NCI-H446 (cell line): Measurements from ENCODE around the gene MYLK.
"Not testable (repeated sequence)": the region's sequence is repeated elsewhere in the genome, so short reads cannot be mapped to it uniquely, and the experiment has no call there.

Experiments
- DNase-seq, 2 experiments: peaks; one replicate each; lab custom pipeline; 2025; lab: John Stamatoyannopoulos, UW

Gene MYLK

DNA sequence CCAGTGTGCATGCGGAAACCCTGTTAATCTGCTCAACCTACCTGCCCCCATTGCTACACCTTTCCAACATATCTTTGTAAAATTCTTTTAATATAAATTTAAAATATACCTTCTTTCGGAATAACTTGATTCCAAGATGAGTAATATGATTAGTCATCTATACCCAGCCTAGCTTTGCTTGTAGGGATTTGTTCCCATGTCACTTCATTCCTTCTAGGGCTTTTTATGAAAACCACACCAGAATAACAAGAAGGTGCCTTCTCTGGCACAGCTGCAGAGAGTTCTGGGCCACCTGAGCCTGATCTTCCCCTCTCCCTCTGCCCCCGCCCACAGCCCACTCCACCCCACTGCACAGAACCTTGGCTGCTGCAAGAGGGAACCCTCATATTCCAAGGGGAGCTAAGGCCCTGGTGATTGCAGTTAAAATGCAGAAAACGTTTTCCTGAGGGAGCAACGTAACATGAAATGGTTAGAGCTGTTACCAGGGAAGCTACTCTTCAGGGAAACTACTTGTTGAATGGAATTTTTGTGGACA lies 260.7 kb downstream of the MYLK start:
- DNase-seq = no peak

- DNase-seq = no peak
These were observed 261.4 kb downstream of the MYLK start for GRCh38 chr3:123622766-123623165.

DNA sequence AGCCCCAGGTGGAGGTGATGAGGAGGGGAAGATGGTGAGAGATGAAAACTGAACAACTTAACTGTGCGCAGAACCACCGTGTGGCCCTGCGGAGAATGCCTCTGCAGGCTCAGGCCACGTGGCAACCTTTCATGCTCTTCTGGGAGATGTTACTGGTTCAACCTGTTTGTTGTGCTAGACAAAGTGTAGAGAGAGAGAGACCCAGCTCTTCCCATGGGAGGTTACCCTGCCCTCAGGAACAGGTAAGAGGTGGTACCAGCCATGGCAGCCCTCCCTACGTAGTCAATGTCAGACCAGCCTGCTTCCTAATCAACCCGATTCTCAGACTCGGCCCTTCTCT lies 262.3 kb downstream of the MYLK start:
- DNase-seq = no peak

GRCh38 chr3:123621186-123621849 lies 262.8 kb downstream of the MYLK start:
- peak in 1 of 2 experiments; percentile 40 for DNase-seq

DNA sequence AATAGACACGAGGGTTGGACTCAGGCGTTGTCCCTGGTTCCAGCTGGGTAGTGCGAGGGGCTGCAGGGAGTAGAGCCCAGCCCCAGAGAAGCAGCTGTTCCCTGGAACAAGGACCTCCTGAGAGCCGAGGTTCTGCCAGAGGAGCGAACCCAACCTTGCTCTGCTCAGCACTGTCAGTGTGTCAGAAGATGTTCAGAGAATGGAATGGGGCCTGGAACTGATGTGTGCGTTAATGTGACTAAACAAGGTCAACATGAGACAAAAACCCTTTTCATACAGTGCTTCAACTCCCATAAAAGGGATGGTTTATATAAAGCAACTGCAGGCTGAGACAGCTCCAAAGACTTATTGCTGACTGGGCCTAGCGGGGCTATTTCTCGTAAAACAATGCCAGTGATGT lies 263.8 kb downstream of the MYLK start:
- DNase-seq = no peak

DNA sequence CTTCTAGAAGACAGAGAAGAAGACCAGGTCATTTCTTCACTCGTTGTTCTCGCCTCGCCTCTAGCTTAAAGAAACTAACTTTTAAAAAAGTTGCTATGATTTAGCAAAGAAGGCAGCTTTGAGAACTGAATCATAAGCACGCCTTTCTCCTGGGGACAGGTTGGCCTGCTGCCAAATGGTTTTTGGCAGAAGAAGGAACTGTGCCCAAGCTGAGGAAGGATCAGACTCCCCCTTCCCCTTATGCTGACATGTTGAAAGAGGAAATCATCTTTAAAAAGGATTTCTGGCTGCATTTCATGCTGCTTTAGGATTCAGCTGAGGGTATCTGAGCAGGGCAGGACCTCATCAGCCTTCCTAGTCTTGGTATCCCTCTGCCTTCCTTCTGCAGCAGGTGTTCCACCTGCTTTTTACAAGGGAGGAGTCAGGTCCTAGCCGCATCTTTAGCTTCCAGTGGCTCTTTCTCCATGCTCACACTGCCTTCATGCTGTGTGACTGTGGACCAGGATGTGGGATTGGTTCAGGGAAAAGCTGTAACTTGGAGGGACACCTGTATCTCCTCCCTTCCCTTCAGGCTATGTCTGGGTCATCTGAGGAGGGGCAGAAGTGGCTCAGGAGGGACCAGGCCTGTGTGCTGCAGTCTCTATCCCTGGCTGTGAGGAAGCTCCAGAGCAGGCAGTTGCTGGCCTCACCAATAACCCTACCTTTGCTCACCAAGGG lies 265.2 kb downstream of the MYLK start:
- DNase-seq = peak; percentile 88 to 92

GRCh38 chr3:123618076-123618708 lies 265.9 kb downstream of the MYLK start:
- no peak for DNase-seq

DNA sequence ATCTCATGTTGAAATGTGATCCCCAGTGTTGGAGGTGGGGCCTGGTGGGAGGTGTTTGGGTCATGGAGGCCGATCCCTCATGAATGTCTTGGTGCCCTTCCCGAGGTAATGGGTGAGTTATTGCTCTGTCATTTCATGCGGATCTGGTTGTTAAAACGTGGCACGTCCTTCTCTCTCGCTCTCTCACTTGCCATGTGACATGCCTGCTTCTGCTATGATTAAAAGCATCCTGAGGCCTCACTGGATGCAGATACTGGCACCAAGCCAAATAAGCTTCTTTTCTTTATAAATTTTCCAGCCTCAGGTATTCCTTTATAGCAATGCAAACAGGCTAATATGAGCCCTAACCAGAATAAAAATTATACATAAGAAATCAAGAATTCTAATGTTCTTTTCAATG lies 267.5 kb downstream of the MYLK start:
- no peak for DNase-seq

DNA sequence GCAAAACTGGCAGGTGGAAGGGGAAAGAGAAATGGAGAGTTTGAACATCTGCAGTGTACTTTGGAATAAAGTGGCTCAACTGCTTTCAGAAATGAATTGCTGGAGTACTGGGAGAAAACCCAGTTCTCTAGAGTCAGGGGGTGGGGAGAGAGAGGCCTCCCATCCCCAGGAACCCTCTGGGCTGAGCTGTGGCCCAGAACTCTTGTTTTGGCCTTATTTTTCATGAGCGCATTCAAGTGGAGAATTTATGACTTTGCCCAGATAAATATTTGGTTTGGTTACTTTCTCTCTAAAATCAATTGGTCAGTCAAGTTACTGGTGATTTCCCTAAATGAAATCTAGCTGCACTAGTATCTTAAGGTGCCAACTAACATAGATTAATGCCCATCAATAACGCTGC lies 270.6 kb downstream of the MYLK start:
- DNase-seq = no peak

- DNase-seq = not testable (repeated sequence)
These were observed 272.5 kb downstream of the MYLK start for GRCh38 chr3:123611674-123612073.

- no peak for DNase-seq
These were observed 273.1 kb downstream of the MYLK start for GRCh38 chr3:123611082-123611481.

GRCh38 chr3:123610331-123610730 lies 273.8 kb downstream of the MYLK start:
- DNase-seq = no peak

DNA sequence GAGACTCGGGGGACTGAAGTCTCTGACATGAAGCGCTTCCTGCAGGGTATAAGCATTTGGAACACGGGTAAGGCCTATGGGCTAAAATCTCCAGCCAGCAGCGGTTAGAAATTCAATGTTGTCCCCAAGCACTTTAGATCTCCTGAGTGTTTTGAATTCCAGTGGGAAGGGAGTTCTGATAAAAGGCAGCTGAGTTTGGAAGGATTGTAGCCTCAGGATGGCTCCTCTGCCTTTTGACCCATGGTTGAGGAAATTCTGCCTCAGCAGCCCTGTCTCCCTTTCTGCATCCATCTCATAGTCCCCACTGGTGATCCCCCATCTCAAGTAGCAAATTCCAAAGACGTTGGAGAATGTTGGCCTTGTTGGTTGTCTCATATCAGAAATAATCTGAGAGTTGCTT lies 275.1 kb downstream of the MYLK start:
- DNase-seq = no peak

- no peak for DNase-seq
These were observed 275.7 kb downstream of the MYLK start for GRCh38 chr3:123608263-123608937.

GRCh38 chr3:123606527-123606926 lies 277.6 kb downstream of the MYLK start:
- DNase-seq = no peak

GRCh38 chr3:123605789-123606234 lies 278.3 kb downstream of the MYLK start:
- no peak for DNase-seq

DNA sequence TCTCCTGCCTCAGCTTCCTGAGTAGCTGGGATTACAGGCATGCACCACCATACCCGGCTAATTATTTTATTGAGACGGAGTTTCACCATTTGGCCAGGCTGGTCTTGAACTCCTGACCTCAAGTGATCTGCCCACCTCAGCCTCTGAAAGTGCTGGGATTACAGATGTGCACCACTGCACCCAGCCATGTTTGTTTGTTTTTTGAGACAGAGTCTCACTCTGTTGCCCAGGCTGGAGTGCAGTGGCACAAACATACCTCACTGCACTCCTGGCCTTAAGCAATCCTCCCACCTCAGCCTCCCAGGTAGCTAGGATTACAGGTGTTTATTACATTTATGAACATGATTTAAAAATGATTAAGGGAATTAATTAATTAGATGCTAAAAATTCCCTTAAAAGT lies 281.0 kb downstream of the MYLK start:
- DNase-seq = not testable (repeated sequence)

DNA sequence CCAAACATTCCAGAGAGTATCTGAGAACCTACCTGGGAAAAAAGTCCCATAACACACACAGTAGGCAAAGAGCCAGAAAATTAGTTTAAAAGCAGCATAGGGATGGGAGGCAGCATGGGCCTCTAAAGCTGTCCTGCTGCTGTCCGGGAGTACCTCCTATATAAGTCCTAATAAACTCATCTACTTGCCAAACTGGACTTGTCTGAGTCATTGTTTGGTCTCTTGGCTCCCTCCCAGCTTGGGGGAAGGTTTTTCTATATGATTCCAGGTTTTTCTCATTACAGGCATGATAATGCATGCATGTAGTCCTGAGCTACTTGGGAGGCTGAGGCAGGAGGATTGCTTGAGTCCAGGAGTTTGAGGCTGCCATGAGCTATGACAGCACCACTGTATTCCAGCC lies 281.8 kb downstream of the MYLK start:
- DNase-seq = peak; percentile 65 to 77

DNA sequence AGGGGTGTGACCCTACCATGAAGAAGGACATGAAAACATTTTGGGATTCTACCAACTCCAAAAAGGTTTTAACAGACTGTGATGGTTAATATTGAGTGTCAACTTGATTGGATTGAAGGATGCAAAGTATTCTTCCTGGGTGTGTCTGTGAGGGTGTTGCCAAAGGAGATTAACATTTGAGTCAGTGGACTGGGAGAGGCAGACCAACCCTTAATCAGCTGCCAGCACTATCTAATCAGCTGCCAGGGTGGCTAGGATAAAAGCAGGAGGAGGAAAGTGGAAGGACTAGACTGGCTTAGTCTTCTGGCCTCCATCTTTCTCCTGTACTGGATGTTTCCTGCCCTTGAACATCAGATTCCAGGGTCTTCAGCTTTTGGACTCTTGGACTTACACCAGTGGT lies 283.3 kb downstream of the MYLK start:
- DNase-seq = not testable (repeated sequence)

GRCh38 chr3:123597561-123597960 lies 286.6 kb downstream of the MYLK start:
- no peak for DNase-seq

- peak; percentile 38 to 61 for DNase-seq
These were observed 288.5 kb downstream of the MYLK start for GRCh38 chr3:123595396-123596180.

DNA sequence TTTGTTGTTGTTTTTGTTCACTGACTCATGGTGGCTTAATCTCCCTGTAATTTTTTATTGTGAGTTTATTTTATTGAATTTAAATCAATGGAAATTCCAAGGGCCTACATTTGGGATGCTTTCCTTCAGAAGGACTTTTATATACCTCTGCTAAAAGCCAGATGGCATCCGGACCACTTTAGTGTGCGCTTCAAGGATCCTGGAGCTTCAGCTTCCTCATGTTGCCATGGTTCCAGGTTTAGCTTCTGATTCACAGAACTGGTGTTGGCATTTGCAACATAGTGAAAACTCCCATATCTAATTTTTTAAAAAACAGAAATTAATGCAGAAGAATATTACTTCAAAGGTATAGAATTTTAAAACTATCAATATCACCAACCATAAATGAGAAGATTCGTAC lies 290.8 kb downstream of the MYLK start:
- DNase-seq = peak; percentile 46 to 63
